Fibroblast of villous mesenchyme (primary cell): ENCODE data around the gene CT55. TPM values are rescaled to one million over a fixed set of nuclear protein-coding genes. Genes with fewer than 3 reads are reported as not detected.
"Not testable (repeated sequence)": the region's sequence is repeated elsewhere in the genome, so short reads cannot be mapped to it uniquely, and the experiment has no call there.

Source experiments
- DNase-seq: peaks from one replicate; pipeline ENCODE4 v3.0.0-alpha.2; 2010; ENCODE audit warnings: low read depth
- H3K4me3 ChIP-seq: 2 replicates; pipeline ENCODE4 v1.5.1; 2011; ENCODE audit warnings: low read depth, mild to moderate bottlenecking, low read length
- CTCF ChIP-seq: IDR thresholded peaks from 2 replicates; pipeline ENCODE4 v1.5.1; 2012; ENCODE audit warnings: low read depth, mild to moderate bottlenecking, low read length; ENCODE audit not compliant: insufficient read depth
- total RNA-seq: library from RNA; depleted of rRNA; stranded (reverse); fragments of >200 nt; gene quantifications from 2 replicates; pipeline ENCODE4 v1.2.3, GENCODE V29; 2012

The CT55 gene
- total RNA-seq: not detected in 2 replicates

GRCh38 chrX:135170877-135171519 lies at the start of gene CT55:
TSS of gene CT55 (minus strand) at chrX:135171398. CDS start at chrX:135171171, 227 bp downstream.
- H3K4me3 ChIP-seq: no peak within 1 kb of the TSS
- DNase-seq: no peak
- no peak for TF ChIP-seq CTCF

- DNase-seq: no peak
Measured at GRCh38 chrX:135213200-135213844, 42.1 kb upstream of the CT55 start.

GRCh38 chrX:135206427-135206826 lies 35.2 kb upstream of the CT55 start:
- TF ChIP-seq CTCF: peak; percentile 36
- DNase-seq: not testable (repeated sequence)

More at GRCh38 chrX:135213200-135213844, 42.1 kb upstream of the CT55 start:
- TF ChIP-seq CTCF: no peak
- no peak overlapping the region for H3K4me3 ChIP-seq

GRCh38 chrX:135200297-135200696 lies 29.1 kb upstream of the CT55 start:
- no peak for DNase-seq

More at GRCh38 chrX:135206427-135206826, 35.2 kb upstream of the CT55 start:
- not testable (repeated sequence) for H3K4me3 ChIP-seq

GRCh38 chrX:135194684-135195083 lies 23.5 kb upstream of the CT55 start:
- H3K4me3 ChIP-seq: no peak overlapping the region
- TF ChIP-seq CTCF: no peak
- DNase-seq: no peak

More at GRCh38 chrX:135200297-135200696, 29.1 kb upstream of the CT55 start:
- no peak overlapping the region for H3K4me3 ChIP-seq
- no peak for TF ChIP-seq CTCF

GRCh38 chrX:135193740-135194139 lies 22.5 kb upstream of the CT55 start:
- no peak for DNase-seq
- H3K4me3 ChIP-seq: no peak overlapping the region
- TF ChIP-seq CTCF: no peak
